ENCODE data around the gene FBXO42.
A peak's percentile ranks its signal among the peaks of the same experiment; 100 is the strongest.

FBXO42 gene

DNA sequence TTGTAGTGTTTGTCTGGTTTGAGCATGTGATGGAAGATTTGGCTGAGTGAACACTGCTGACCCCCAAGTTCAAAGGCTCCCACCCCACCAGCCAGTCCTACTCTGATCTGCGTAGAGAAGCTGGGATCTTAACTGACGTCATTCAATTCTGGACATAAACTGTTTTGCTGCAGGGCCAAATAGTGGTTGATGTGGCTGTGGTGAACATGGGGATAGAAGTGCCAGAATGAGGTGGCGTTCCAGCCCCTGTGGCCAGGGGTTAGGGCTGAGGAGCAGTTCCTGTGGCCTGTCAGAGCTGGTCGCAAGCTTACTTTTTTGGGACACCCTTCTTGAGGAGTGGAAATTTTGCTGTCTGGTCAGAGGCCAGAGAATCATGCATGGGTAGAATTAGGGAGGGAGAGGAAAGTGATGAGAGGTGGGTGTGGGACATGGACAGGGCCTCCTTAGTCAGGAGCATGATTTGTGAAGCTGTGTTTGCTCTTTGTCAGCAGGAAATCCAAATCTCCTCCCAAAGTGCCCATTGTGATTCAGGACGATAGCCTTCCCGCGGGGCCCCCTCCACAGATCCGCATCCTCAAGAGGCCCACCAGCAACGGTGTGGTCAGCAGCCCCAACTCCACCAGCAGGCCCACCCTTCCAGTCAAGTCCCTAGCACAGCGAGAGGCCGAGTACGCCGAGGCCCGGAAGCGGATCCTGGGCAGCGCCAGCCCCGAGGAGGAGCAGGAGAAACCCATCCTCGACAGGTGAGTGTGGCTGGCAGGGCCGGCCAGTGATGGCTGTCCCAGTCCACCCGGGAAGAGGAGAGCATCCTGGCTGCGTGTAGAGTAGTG, 40.7 kb upstream of the FBXO42 start:
- TF ChIP-seq, protein P1, sequence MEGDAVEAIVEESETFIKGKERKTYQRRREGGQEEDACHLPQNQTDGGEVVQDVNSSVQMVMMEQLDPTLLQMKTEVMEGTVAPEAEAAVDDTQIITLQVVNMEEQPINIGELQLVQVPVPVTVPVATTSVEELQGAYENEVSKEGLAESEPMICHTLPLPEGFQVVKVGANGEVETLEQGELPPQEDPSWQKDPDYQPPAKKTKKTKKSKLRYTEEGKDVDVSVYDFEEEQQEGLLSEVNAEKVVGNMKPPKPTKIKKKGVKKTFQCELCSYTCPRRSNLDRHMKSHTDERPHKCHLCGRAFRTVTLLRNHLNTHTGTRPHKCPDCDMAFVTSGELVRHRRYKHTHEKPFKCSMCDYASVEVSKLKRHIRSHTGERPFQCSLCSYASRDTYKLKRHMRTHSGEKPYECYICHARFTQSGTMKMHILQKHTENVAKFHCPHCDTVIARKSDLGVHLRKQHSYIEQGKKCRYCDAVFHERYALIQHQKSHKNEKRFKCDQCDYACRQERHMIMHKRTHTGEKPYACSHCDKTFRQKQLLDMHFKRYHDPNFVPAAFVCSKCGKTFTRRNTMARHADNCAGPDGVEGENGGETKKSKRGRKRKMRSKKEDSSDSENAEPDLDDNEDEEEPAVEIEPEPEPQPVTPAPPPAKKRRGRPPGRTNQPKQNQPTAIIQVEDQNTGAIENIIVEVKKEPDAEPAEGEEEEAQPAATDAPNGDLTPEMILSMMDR (IDR thresholded peaks at IDR 0.05; ENCODE audit: low read depth, low read length, missing control alignments) = no peak
- no peak for DNase-seq (ENCODE audit: extremely low read depth, low read depth)

DNA sequence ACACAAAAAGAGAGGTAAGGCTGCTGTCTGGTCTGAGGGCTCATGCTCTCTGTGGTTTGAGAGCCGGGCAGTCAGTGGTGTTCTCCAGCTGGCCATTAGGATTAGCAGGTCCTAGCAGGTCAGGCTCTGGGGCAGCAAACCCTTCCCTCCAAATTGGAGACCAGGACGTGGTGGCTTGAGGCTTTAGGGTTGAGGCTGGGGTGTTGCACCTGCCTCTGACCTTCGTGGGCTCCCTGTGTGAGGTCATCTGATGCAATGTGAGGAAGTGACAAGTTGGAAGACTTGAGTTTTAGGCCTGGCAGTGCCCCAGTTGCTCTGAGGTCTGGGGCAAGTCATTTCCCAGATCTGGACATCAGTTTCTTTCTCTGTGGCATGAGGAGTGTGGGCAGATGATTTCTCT, 39.1 kb upstream of the FBXO42 start:
- no peak overlapping the region for H3K4me3 ChIP-seq (replicated peaks; ENCODE audit: low read depth, low read length)
- no peak for DNase-seq (ENCODE audit: extremely low read depth, low read depth)
- TF ChIP-seq, protein P1 (IDR thresholded peaks at IDR 0.05; ENCODE audit: low read depth, low read length, missing control alignments) = no peak

More for the DNA sequence above, 40.7 kb upstream of the FBXO42 start:
- no peak overlapping the region for H3K4me3 ChIP-seq (replicated peaks; ENCODE audit: low read depth, low read length)

DNA sequence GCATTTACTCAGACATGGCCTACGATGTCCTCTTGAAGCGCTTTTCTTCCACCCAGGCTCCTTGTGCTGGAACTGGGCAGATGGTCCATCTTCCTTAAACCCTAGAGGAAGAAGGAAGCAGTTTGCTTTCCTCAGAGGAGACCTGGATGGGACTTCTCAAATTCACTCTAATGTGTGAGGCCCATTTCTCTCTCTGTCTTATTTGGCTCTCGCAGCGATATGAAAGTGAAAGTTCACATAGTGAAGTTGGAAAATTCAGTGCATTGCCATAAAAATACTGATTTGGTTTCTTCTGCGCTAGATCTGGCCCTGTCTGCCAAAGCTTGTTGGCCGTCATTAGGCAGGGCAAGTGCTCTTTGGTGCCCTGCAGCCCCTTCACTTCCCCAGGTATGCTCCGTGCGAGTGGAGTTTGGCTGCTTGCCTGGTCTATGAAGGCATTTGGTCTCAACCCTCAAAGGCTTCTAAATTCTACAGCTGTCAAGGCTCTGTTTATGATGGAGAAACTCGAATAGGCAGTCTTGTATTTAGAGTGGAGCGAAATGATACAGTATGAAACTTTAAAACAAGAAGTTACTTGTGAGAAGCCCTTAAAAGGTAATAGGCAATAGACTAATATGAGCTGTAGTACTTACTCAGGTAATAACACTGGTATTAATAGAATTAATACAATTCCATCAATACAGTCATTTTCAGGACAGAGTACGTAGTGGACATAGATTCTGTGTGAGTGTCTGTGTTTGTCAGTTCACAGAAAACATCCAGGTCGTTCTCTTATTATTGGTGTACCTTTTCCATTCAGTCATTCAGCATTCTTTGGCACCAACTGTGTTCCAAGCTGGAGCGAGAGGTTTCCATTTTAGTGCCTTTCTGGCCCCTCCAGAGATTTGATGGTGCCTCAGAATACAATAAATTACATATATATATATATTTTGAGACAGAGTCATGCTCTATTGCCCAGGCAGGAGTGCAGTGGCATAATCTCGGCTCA, 35.2 kb upstream of the FBXO42 start:
- TF ChIP-seq, protein P1 (IDR thresholded peaks at IDR 0.05; ENCODE audit: low read depth, low read length, missing control alignments) = no peak
- no peak for DNase-seq (ENCODE audit: extremely low read depth, low read depth)
- H3K4me3 ChIP-seq (replicated peaks; ENCODE audit: low read depth, low read length) = no peak overlapping the region

DNA sequence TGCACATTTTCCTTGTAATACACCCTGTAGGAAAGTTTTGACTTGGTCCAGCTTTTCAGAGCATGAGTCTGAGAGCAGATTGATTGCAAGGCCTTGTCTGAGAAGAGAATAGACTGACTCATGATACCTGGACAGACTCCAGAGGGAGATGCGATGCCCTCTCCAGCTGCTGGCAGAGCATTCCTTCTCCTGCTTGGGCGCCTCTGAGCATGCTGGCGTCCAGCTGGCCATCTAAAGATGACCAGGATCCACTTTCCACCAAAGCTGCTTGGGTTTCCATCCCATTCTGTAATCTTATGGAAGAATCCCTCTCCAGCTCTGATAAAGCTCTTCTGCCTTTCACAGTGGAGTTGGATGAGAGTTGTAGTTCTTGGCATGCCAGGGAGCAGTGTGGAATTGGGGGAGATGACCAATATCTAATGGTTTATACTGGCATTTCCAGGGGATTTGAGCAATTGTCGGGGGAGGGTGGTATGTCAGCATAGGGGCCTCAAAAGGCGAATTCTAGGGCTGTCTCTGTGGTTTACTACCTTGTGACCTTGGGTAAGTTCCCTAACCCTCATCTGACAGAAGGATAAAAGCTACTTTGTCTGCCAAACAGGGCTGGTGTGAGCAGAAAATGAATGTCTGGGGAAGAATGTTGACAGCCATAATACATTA, 34.3 kb upstream of the FBXO42 start:
- TF ChIP-seq, protein P1 (IDR thresholded peaks at IDR 0.05; ENCODE audit: low read depth, low read length, missing control alignments) = no peak
- DNase-seq (ENCODE audit: extremely low read depth, low read depth) = peak; percentile 20
- H3K4me3 ChIP-seq (replicated peaks; ENCODE audit: low read depth, low read length) = no peak overlapping the region

DNA sequence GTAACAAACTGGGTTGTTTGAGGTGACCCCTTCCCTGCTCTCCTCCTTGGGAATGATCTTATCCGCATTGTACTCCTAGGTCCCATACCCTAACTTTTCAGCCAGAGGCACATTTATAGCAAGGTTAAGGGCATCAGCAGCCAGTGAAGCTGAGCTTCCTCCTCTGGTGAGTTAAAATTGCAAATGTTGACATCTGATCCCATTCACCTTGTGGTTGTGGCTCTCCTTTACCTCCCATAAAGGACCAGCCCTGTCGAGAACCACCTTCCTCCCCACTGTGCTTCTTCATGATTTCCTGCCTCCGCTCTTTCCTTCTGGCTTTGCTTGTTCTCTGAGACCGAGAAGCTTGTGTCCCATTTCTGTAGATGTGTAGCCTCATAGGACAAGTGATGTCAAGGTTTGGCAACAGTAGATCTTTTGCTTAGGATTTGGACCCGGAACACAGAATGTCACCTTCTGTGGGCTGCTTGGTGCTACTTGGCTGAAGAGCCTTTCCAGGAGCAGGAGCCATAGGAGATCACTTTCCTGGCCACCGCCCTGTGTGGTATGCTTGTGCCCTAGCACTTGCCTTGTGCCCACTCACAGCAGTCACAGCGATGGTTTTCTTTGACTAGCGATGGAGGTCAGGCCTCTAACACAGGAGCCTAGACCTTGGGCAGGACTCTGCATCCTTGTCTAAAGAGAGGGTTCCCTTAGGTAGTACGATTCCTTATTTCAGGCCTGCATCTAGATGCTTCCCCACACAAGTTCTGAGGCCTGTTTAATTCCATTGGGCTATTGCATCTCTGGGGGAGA, 33.6 kb upstream of the FBXO42 start:
- DNase-seq (ENCODE audit: extremely low read depth, low read depth) = no peak
- TF ChIP-seq, protein P1 (IDR thresholded peaks at IDR 0.05; ENCODE audit: low read depth, low read length, missing control alignments) = no peak
- no peak overlapping the region for H3K4me3 ChIP-seq (replicated peaks; ENCODE audit: low read depth, low read length)

DNA sequence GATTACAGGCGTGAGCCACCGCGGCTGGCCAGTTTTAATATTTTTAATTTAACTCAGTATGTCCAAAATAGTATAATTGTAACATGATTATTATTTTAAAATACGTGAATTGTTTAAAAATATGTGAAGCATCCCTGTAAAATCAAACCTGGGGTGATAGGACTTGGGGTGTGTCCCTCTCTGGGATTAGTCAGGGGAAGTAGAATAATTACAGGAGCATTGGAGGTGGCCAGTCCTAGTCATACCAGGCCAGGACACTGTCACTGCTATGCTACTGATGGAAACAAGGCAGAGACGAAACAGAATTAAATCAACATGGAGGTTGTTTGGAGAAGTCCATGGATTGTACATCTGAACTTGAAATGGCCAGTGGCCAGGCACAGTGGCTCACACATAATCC, 31.6 kb upstream of the FBXO42 start:
- no peak overlapping the region for H3K4me3 ChIP-seq (replicated peaks; ENCODE audit: low read depth, low read length)
- no peak for DNase-seq (ENCODE audit: extremely low read depth, low read depth)
- TF ChIP-seq, protein P1 (IDR thresholded peaks at IDR 0.05; ENCODE audit: low read depth, low read length, missing control alignments) = no peak

Data from HFF-Myc (cell line).